ENCODE results near the gene ATP2A2. TPM values are rescaled to one million over a fixed set of nuclear protein-coding genes. Genes with fewer than 3 reads are reported as not detected.

The ATP2A2 gene
- total RNA-seq, 1 experiment from 2014 or later: 154 TPM

- no peak overlapping the region for H3K4me2 ChIP-seq
- H3K9me2 ChIP-seq (ENCODE audit: insufficient read depth): no peaks in the 10 kb centered on the region
- intact Hi-C loops (cut with micrococcal nuclease; ENCODE audit: unreplicated experiment): no loop called here
- no peaks in the 10 kb centered on the region for H3K9me3 ChIP-seq (ENCODE audit: insufficient read depth, low read depth)
- BruUV-seq (replicated peaks): no TSS peak
- H3K79me2 ChIP-seq (ENCODE audit: low read depth): peaks cover 53% of the 10 kb centered on the region
- peaks cover 59% of the 10 kb centered on the region for H3K36me3 ChIP-seq (ENCODE audit: low read depth)
- ChIA-PET POLR2A (ENCODE audit: unreplicated experiment) (no interaction called here), CTCF (no interaction called here)
- no peak overlapping the region for H2AFZ ChIP-seq
- H3F3A ChIP-seq (ENCODE audit: insufficient read depth, low read depth): peaks cover 35% of the 10 kb centered on the region
- H3K27me3 ChIP-seq (ENCODE audit: insufficient read depth, low read depth): no peaks in the 10 kb centered on the region
- no peak overlapping the region for H3K4me3 ChIP-seq
- peak overlapping the region; percentile 28; the same call in 1 of the 2 replicates for H3K27ac ChIP-seq
- TF ChIP-seq, protein P1, sequence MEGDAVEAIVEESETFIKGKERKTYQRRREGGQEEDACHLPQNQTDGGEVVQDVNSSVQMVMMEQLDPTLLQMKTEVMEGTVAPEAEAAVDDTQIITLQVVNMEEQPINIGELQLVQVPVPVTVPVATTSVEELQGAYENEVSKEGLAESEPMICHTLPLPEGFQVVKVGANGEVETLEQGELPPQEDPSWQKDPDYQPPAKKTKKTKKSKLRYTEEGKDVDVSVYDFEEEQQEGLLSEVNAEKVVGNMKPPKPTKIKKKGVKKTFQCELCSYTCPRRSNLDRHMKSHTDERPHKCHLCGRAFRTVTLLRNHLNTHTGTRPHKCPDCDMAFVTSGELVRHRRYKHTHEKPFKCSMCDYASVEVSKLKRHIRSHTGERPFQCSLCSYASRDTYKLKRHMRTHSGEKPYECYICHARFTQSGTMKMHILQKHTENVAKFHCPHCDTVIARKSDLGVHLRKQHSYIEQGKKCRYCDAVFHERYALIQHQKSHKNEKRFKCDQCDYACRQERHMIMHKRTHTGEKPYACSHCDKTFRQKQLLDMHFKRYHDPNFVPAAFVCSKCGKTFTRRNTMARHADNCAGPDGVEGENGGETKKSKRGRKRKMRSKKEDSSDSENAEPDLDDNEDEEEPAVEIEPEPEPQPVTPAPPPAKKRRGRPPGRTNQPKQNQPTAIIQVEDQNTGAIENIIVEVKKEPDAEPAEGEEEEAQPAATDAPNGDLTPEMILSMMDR (conservative IDR thresholded peaks at IDR 0.05): no peak
- TF ChIP-seq EZH2 (IDR thresholded peaks at IDR 0.05; ENCODE audit: low read depth): no peak
- DNase-seq: no peak
- H4K20me1 ChIP-seq (ENCODE audit: insufficient read depth): peaks cover 45% of the 10 kb centered on the region
- H3K4me1 ChIP-seq (replicated peaks; ENCODE audit: insufficient read depth): no peaks in the 10 kb centered on the region
These were observed 48.7 kb downstream of the ATP2A2 start for GRCh38 chr12:110329710-110330109.

GRCh38 chr12:110330124-110330523, 49.1 kb downstream of the ATP2A2 start:
- peak overlapping the region; percentile 28 for H3K27ac ChIP-seq

GRCh38 chr12:110330544-110330943, 49.5 kb downstream of the ATP2A2 start:
- no peaks in the 10 kb centered on the region for H3K9me3 ChIP-seq (ENCODE audit: insufficient read depth, low read depth)
- BruUV-seq (replicated peaks): no TSS peak
- POLR2A ChIA-PET (ENCODE audit: unreplicated experiment): interaction anchor here (0.7 kb wide), 2 partner anchors 15 to 363 kb away, joined by 9 to 11 read pairs; no protein-coding TSS in a partner anchor

More at GRCh38 chr12:110330124-110330523, 49.1 kb downstream of the ATP2A2 start:
- Histone ChIP-seq H3K4me3 (no peak overlapping the region), H3K9me2 (ENCODE audit: insufficient read depth) (no peaks in the 10 kb centered on the region), H3F3A (ENCODE audit: insufficient read depth, low read depth) (peaks cover 35% of the 10 kb centered on the region), H2AFZ (no peak overlapping the region), H4K20me1 (ENCODE audit: insufficient read depth) (peaks cover 41% of the 10 kb centered on the region), H3K27me3 (ENCODE audit: insufficient read depth, low read depth) (no peaks in the 10 kb centered on the region), H3K79me2 (ENCODE audit: low read depth) (peaks cover 53% of the 10 kb centered on the region), H3K4me1 (replicated peaks; ENCODE audit: insufficient read depth) (no peaks in the 10 kb centered on the region), H3K36me3 (ENCODE audit: low read depth) (peaks cover 61% of the 10 kb centered on the region), H3K4me2 (no peak overlapping the region), H3K9me3 (ENCODE audit: insufficient read depth, low read depth) (no peaks in the 10 kb centered on the region)
- DNase-seq: no peak
- no TSS peak for BruUV-seq (replicated peaks)
- intact Hi-C loops (cut with micrococcal nuclease; ENCODE audit: unreplicated experiment): no loop called here
- CTCF ChIA-PET: no interaction called here
- POLR2A ChIA-PET (ENCODE audit: unreplicated experiment): interaction anchor here (0.7 kb wide), 2 partner anchors 14 to 363 kb away, joined by 9 to 11 read pairs; no protein-coding TSS in a partner anchor
- TF ChIP-seq, protein P1 (conservative IDR thresholded peaks at IDR 0.05): no peak
- TF ChIP-seq EZH2 (IDR thresholded peaks at IDR 0.05; ENCODE audit: low read depth): no peak

More at GRCh38 chr12:110330544-110330943, 49.5 kb downstream of the ATP2A2 start:
- no peak overlapping the region for H3K4me3 ChIP-seq
- H4K20me1 ChIP-seq (ENCODE audit: insufficient read depth): peaks cover 41% of the 10 kb centered on the region
- H3F3A ChIP-seq (ENCODE audit: insufficient read depth, low read depth): peaks cover 35% of the 10 kb centered on the region
- peaks cover 66% of the 10 kb centered on the region for H3K36me3 ChIP-seq (ENCODE audit: low read depth)
- H3K79me2 ChIP-seq (ENCODE audit: low read depth): peaks cover 53% of the 10 kb centered on the region
- H2AFZ ChIP-seq: no peak overlapping the region
- intact Hi-C loops (cut with micrococcal nuclease; ENCODE audit: unreplicated experiment): no loop called here
- no peaks in the 10 kb centered on the region for H3K4me1 ChIP-seq (replicated peaks; ENCODE audit: insufficient read depth)
- H3K27me3 ChIP-seq (ENCODE audit: insufficient read depth, low read depth): no peaks in the 10 kb centered on the region
- CTCF ChIA-PET: no interaction called here
- DNase-seq: no peak
- TF ChIP-seq, protein P1 (conservative IDR thresholded peaks at IDR 0.05): no peak
- TF ChIP-seq EZH2 (IDR thresholded peaks at IDR 0.05; ENCODE audit: low read depth): no peak
- H3K27ac ChIP-seq: peak overlapping the region; percentile 28
- no peak overlapping the region for H3K4me2 ChIP-seq
- no peaks in the 10 kb centered on the region for H3K9me2 ChIP-seq (ENCODE audit: insufficient read depth)

Measured in PC-9 (cell line).